Endodermal cell (in vitro differentiated cells): ENCODE data around the gene KIRREL3. TPM values are rescaled to one million over a fixed set of nuclear protein-coding genes. Genes with fewer than 3 reads are reported as not detected.

Experiments used
- DNase-seq: peaks from one replicate; pipeline ENCODE4 v3.0.0-alpha.2; 2017
- H3K27ac ChIP-seq: 2 replicates; pipeline ENCODE4 v1.5.1; 2013; ENCODE audit warnings: mild to moderate bottlenecking, low read depth, low read length, moderate library complexity
- H3K27me3 ChIP-seq: 2 replicates; pipeline ENCODE4 v1.6.1; 2013; ENCODE audit warnings: mild to moderate bottlenecking, low read length, moderate library complexity; ENCODE audit not compliant: insufficient read depth, control insufficient read depth, poor library complexity, severe bottlenecking
- H3K36me3 ChIP-seq: 2 replicates; pipeline ENCODE4 v1.7.0; 2013; ENCODE audit warnings: mild to moderate bottlenecking, low read length, moderate library complexity; ENCODE audit not compliant: control insufficient read depth, insufficient read depth
- H3K4me1 ChIP-seq: one replicate; pipeline ENCODE4 v1.7.0; 2013; ENCODE audit warnings: low read length; ENCODE audit not compliant: control insufficient read depth, insufficient read depth
- H3K4me3 ChIP-seq: 2 replicates; pipeline ENCODE4 v1.5.1; 2013; ENCODE audit warnings: mild to moderate bottlenecking, low read length, moderate library complexity
- H3K9ac ChIP-seq: 2 replicates; pipeline ENCODE4 v1.6.1; 2013; ENCODE audit warnings: mild to moderate bottlenecking, low read length, moderate library complexity; ENCODE audit not compliant: poor library complexity, severe bottlenecking; ENCODE audit errors: extremely low read depth
- H3K9me3 ChIP-seq: 2 replicates; pipeline ENCODE4 v1.6.1; 2013; ENCODE audit warnings: mild to moderate bottlenecking, low read length, moderate library complexity; ENCODE audit not compliant: control insufficient read depth
- H3K27ac Mint-ChIP-seq: 2 replicates; pipeline ENCODE4 v1.8.0; 2020; ENCODE audit warnings: mixed read lengths
- H3K27me3 Mint-ChIP-seq: 2 replicates; pipeline ENCODE4 v1.8.0; 2021; ENCODE audit warnings: mild to moderate bottlenecking, mixed read lengths; ENCODE audit not compliant: insufficient read depth
- H3K36me3 Mint-ChIP-seq: 2 replicates; pipeline ENCODE4 v1.8.0; 2020; ENCODE audit warnings: low read depth, mixed read lengths
- H3K4me1 Mint-ChIP-seq: 2 replicates; pipeline ENCODE4 v1.8.0; 2020; ENCODE audit warnings: mixed read lengths
- H3K4me3 Mint-ChIP-seq: 2 replicates; pipeline ENCODE4 v1.8.0; 2020; ENCODE audit warnings: mild to moderate bottlenecking, moderate library complexity, mixed read lengths
- H3K9me3 Mint-ChIP-seq: 2 replicates; pipeline ENCODE4 v1.8.0; 2020; ENCODE audit warnings: mild to moderate bottlenecking, mixed read lengths
- WGBS, 2 experiments: methylation state at CpG; one replicate each; pipeline versions ENCODE4 v1.1.5 to v1.1.7; 2013; ENCODE audit warnings: missing lambda C conversion rate in 2 of 2, mixed read lengths in 1 of 2; ENCODE audit not compliant: insufficient coverage in 1 of 2, insufficient read length in 1 of 2; 5-methylcytosine and 5-hydroxymethylcytosine counted together
- total RNA-seq, 2 donors: library from RNA; stranded (reverse); fragmentation: NEBNext Ultra II Directional in 1 of 2; extraction: Animal tissue kit (Norgen Biotek cat#: 25700) in 1 of 2; gene quantifications; 2 replicates in 1 of 2; 3 replicates in 1 of 2; pipeline ENCODE4 v1.2.1, GENCODE V29; 2021
- TF ChIP-seq, protein P1 (sequence below): fragments of 200-600 bp; sonication (generic); conservative IDR thresholded peaks from 2 replicates; pipeline ENCODE4 v1.5.0; 2021; ENCODE audit warnings: antibody characterized with exemption, mild to moderate bottlenecking

KIRREL3 gene
- total RNA-seq, 2 donors from 2014 or later, result 1.1 to 1.4 TPM

DNA sequence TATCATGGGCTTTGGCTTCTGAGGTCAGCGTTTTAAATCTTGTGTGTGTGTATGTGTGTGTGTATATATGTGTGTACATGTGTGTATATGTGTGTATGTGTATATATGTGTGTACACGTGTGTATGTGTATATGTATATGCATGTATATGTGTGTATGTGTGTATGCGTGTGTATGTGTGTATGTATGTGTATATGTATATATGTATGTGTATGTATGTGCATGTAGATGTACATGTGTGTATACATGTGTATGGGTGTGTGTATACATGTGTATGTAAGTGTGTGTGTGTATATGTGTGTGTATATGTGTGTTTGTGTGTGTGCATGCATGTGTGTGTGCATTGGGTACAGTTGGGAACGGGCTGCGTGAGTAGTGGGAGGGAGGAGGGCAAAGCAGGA lies 522.1 kb downstream of the KIRREL3 start:
- H3K36me3 Mint-ChIP-seq, result no peaks in the 10 kb centered on the region
- Histone ChIP-seq H3K9ac (no peak overlapping the region), H3K4me1 (no peaks in the 10 kb centered on the region), H3K9me3 (no peaks in the 10 kb centered on the region), H3K27ac (no peak overlapping the region), H3K4me3 (no peak overlapping the region), H3K27me3 (no peaks in the 10 kb centered on the region), H3K36me3 (no peaks in the 10 kb centered on the region)
- TF ChIP-seq, protein P1, sequence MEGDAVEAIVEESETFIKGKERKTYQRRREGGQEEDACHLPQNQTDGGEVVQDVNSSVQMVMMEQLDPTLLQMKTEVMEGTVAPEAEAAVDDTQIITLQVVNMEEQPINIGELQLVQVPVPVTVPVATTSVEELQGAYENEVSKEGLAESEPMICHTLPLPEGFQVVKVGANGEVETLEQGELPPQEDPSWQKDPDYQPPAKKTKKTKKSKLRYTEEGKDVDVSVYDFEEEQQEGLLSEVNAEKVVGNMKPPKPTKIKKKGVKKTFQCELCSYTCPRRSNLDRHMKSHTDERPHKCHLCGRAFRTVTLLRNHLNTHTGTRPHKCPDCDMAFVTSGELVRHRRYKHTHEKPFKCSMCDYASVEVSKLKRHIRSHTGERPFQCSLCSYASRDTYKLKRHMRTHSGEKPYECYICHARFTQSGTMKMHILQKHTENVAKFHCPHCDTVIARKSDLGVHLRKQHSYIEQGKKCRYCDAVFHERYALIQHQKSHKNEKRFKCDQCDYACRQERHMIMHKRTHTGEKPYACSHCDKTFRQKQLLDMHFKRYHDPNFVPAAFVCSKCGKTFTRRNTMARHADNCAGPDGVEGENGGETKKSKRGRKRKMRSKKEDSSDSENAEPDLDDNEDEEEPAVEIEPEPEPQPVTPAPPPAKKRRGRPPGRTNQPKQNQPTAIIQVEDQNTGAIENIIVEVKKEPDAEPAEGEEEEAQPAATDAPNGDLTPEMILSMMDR, result no peak
- no peak overlapping the region for H3K27ac Mint-ChIP-seq
- DNase-seq, result no peak
- H3K27me3 Mint-ChIP-seq, result no peaks in the 10 kb centered on the region
- no peaks in the 10 kb centered on the region for H3K9me3 Mint-ChIP-seq
- WGBS, 2 experiments, result 95 to 96% methylated on average over 3 to 5 of the region's 5 CpGs
- peaks cover 8% of the 10 kb centered on the region for H3K4me1 Mint-ChIP-seq
- H3K4me3 Mint-ChIP-seq, result no peak overlapping the region

DNA sequence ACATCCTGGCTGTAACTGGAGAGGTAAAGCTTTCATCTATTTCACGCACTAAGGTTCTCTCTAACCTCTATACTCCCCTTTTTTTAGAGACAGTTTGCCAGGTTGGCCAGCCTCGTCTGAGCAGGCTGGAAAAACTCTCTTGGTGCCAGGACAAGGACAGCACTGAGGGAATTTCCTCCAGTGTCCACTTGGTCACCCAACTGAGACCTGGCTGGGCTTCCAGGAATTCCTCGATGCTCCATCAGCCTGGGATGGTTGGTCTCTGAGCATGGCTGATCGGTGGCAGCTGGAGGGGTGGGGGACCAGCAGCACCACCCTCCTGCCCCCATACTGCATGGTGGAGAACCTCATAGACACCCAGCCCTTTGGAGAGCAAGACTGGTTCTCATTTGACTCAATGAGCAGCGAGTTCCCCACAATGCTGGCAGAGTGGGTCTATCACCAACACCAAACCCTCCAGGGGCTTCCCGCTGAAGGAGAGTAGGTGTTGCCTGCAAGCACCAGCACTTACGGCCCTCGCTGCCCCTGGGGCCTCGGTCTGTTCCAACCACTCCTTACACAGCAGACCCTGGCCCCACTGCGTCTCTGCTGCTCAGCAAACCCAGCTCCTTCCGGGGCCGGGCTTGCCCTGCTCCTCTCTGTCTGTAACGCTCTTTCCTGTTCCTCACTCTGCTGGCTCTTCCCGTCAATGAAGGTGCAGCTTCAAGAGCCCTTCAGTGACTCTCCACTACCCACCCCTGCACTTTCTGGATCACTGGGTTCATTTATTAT lies 522.9 kb downstream of the KIRREL3 start:
- Histone ChIP-seq H3K9me3 (no peaks in the 10 kb centered on the region), H3K4me1 (no peaks in the 10 kb centered on the region), H3K36me3 (no peaks in the 10 kb centered on the region), H3K27me3 (no peaks in the 10 kb centered on the region), H3K27ac (no peak overlapping the region), H3K9ac (no peak overlapping the region), H3K4me3 (no peak overlapping the region)
- WGBS, 2 experiments, result 91 to 93% methylated on average over 6 to 14 of the region's 14 CpGs
- Mint-ChIP-seq H3K9me3 (no peaks in the 10 kb centered on the region), H3K4me1 (peaks cover 2% of the 10 kb centered on the region), H3K4me3 (no peak overlapping the region), H3K36me3 (no peaks in the 10 kb centered on the region), H3K27ac (no peak overlapping the region), H3K27me3 (no peaks in the 10 kb centered on the region)
- no peak for DNase-seq
- TF ChIP-seq, protein P1, result no peak

DNA sequence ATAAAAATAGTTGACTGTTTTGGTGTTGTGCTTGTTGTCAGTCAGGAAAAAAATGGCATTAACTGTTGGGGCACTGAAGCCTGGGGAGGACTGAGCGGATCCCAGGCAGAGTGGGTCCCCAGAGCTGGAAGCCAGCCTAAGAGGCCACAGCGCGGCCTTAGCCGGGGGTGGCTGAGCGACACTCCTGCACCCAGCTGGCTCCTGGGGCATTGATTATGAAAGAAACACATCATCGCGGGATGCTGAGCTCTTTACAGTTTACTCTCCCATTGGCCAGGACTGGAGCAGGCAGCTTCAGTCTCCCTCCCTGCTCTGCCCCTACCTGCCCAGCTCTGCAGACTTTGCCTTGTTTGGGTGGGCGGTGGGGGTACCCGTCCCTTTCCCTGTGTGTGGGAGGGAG lies 523.6 kb downstream of the KIRREL3 start:
- no peaks in the 10 kb centered on the region for H3K9me3 Mint-ChIP-seq

More for the DNA sequence above, 523.6 kb downstream of the KIRREL3 start:
- no peak overlapping the region for H3K4me3 ChIP-seq
- Mint-ChIP-seq H3K4me3 (no peak overlapping the region), H3K27me3 (no peaks in the 10 kb centered on the region), H3K4me1 (peaks cover 2% of the 10 kb centered on the region), H3K36me3 (no peaks in the 10 kb centered on the region), H3K27ac (no peak overlapping the region)
- no peak overlapping the region for H3K9ac ChIP-seq
- 88 to 93% methylated on average over 7 to 9 of the region's 9 CpGs for whole genome bisulfite sequencing, 2 experiments
- no peaks in the 10 kb centered on the region for H3K9me3 ChIP-seq
- TF ChIP-seq, protein P1, result no peak
- no peak overlapping the region for H3K27ac ChIP-seq
- DNase-seq, result no peak
- H3K27me3 ChIP-seq, result no peaks in the 10 kb centered on the region
- H3K36me3 ChIP-seq, result no peaks in the 10 kb centered on the region
- H3K4me1 ChIP-seq, result no peaks in the 10 kb centered on the region
